ENCODE data around the gene ADAP1. TPM values are rescaled to one million over a fixed set of nuclear protein-coding genes. Genes with fewer than 3 reads are reported as not detected.

The ADAP1 gene
- total RNA-seq, 2 donors from 2014 or later = 4.2 to 7.7 TPM

DNA sequence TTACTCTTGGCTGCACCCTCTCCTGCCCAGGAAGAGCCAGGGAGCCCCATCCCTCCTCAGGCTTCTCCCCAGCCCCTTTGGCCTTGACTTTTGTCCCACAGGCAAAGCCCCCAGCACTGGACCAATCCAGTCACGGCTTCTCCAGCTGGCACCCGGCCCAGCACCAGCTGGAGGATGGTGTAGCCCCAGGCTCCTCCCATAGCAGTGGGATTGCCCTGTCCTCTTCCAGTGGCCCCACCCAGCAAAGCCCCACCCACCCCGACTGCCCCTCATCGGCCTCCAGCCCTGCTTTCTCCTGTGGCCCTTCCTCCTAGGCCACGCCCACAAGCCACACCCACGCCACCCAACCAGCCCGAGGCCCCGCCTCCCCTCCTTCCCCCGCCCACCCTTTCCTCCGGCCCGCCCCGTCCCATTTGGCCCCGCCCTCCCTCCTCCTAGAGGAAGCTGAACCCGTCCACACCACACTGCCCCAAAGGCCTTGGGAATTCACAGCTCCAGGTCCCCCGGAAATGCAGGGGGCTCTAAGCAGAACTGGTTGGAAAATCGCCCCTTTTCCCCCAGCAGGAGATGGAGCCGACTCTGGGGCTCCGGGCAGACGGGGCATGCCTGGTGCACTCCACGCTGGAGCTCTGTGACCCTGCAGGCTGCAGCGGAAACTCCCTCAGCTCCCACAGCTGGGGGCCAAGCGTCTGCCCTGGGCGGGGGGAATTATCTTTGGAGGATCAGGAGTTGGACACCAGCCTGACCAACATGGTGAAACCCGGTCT, 52.9 kb downstream of the ADAP1 start:
- Histone ChIP-seq H3K27me3 (no peaks in the 10 kb centered on the region), H3K36me3 (peaks cover 11% of the 10 kb centered on the region), H3K27ac (no peak overlapping the region), H3K4me1 (peaks cover 0 to 25% of the 10 kb centered on the region in 2 donors), H3K9me3 (no peaks in the 10 kb centered on the region), H3K4me3 (no peak overlapping the region)
- no peak for DNase-seq (ENCODE audit: low spot score)
- TF ChIP-seq, protein P1, sequence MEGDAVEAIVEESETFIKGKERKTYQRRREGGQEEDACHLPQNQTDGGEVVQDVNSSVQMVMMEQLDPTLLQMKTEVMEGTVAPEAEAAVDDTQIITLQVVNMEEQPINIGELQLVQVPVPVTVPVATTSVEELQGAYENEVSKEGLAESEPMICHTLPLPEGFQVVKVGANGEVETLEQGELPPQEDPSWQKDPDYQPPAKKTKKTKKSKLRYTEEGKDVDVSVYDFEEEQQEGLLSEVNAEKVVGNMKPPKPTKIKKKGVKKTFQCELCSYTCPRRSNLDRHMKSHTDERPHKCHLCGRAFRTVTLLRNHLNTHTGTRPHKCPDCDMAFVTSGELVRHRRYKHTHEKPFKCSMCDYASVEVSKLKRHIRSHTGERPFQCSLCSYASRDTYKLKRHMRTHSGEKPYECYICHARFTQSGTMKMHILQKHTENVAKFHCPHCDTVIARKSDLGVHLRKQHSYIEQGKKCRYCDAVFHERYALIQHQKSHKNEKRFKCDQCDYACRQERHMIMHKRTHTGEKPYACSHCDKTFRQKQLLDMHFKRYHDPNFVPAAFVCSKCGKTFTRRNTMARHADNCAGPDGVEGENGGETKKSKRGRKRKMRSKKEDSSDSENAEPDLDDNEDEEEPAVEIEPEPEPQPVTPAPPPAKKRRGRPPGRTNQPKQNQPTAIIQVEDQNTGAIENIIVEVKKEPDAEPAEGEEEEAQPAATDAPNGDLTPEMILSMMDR (IDR thresholded peaks at IDR 0.05) = no peak

DNA sequence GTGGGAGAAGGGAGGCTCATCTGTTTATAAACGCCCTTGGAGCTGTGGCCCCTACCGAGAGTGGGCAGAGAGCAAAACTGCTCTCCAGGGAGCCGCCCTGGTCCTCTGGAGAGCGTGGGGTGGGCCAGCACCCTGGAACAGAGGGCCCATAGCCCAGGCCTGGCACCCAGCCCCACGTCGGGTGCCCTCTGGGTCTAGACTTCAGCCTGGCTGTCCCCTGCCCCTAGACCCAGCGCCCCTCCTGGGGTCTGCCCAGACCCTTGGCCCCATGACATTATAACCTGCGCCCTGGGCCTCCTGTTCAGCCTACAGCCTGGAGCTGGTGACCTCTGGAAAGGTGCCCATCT, 53.5 kb downstream of the ADAP1 start:
- H3K27me3 ChIP-seq = no peaks in the 10 kb centered on the region
- no peak overlapping the region for H3K4me3 ChIP-seq
- peaks cover 17% of the 10 kb centered on the region for H3K36me3 ChIP-seq
- no peak overlapping the region for H3K27ac ChIP-seq
- peaks cover 0 to 25% of the 10 kb centered on the region in 2 donors for H3K4me1 ChIP-seq
- TF ChIP-seq, protein P1 (IDR thresholded peaks at IDR 0.05) = no peak
- no peaks in the 10 kb centered on the region for H3K9me3 ChIP-seq
- no peak for DNase-seq (ENCODE audit: low spot score)

DNA sequence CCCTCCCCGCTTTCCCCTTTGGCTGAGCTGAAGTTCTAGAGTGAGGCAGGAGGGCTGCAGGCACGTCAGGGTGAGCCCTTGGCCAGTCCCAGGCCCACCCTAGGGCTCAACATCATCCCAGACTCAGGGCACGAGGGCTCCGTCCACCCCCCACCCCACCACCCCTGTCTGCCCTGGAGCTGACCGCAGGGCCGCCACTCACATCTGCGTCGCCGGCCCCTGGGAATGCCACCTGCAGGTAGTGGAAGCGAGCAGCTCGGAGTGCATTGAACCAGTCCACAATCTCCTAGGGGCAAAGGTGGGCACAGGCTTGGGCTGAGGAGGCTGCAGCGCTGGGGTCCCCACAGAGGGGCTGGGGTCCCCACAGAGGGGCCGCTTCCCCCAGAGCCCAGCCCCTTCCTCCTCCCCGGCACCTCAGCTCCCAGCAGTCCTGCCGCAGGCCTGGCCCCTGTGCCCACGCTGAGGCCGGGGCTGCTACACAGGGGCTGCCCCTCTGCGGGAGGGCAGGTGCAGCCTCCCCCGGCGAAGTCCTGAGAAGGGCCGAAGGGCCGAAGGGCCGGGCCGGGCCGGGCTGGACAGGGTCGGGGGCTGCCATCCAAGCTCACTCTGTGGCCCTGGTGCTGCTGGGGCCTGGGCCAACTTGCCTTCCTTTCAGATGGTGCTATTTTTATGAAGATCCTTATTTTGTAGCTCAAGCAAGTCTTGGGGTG, 54.0 kb downstream of the ADAP1 start:
- H3K27me3 ChIP-seq = no peaks in the 10 kb centered on the region
- no peak overlapping the region for H3K4me3 ChIP-seq
- peaks cover 22% of the 10 kb centered on the region for H3K36me3 ChIP-seq
- H3K9me3 ChIP-seq = no peaks in the 10 kb centered on the region
- H3K4me1 ChIP-seq = peaks cover 0 to 25% of the 10 kb centered on the region in 2 donors
- DNase-seq (ENCODE audit: low spot score) = no peak
- no peak overlapping the region for H3K27ac ChIP-seq
- TF ChIP-seq, protein P1 (IDR thresholded peaks at IDR 0.05) = no peak

DNA sequence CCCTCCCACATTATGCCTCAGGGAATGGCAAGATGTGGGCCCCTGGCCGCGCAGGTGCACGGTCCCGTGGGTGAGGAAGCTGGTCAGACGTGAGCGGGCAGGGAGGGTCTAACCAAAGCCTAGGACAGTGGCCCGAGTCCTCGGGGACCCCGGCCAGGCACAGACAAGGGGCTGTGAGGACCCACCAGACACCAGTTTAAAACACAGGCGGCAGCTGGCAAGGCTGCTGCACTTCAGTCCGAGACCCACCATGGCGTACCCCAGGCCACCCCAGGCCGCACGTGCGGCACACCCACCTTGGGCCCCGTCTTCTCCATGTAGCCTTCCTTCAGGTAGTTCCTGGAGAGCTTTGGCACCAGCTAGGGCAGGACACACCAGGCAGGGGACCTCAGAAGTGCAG, 54.7 kb downstream of the ADAP1 start:
- peaks cover 0 to 25% of the 10 kb centered on the region in 2 donors for H3K4me1 ChIP-seq
- no peak overlapping the region for H3K27ac ChIP-seq
- TF ChIP-seq, protein P1 (IDR thresholded peaks at IDR 0.05) = no peak
- H3K27me3 ChIP-seq = no peaks in the 10 kb centered on the region
- H3K36me3 ChIP-seq = peaks cover 29% of the 10 kb centered on the region
- DNase-seq (ENCODE audit: low spot score) = no peak
- no peaks in the 10 kb centered on the region for H3K9me3 ChIP-seq
- H3K4me3 ChIP-seq = no peak overlapping the region

DNA sequence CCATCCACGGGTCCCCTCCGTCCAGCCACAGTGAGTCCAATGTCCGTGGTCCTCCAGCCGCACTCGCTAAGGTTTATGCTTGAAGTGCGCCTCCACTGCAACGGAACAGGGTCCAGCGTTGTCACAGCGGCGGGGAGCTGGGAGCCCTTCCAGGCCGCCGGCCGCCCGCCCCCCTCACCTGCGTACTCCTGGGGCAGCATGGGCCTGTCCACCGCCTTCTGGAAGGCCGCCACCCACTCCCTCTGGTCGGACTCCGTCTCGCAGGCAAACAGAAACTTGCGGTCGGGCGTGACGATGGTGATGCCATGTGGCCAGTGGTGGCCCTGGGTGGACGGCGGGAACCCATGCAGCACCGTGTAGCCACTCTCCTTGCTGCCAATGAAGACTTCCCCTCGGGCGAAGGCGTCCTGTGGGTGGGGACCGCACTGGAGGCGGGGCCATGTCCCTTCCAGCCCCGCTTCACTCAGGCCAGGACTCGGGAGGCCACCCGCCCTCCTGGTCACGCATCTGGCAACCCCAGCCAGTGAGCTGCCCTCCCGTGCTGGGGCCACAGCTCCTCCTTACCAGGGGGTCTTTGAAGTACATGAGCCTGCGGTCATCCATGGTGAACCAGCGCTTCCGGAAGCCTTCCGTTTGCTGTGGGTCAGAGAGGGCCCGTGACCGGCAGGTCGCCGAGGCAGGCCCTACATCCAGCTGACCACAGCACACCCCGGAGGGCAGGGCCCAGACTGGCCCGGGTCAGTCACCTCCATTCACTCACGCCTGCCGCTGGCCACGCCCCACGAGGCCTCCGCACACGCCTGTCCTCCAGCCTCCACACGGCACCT, 55.4 kb downstream of the ADAP1 start:
- H3K4me1 ChIP-seq = peaks cover 0 to 21% of the 10 kb centered on the region in 2 donors
- no peaks in the 10 kb centered on the region for H3K27me3 ChIP-seq
- H3K9me3 ChIP-seq = no peaks in the 10 kb centered on the region
- peaks cover 36% of the 10 kb centered on the region for H3K36me3 ChIP-seq
- H3K4me3 ChIP-seq = no peak overlapping the region
- H3K27ac ChIP-seq = no peak overlapping the region
- no peak for DNase-seq (ENCODE audit: low spot score)
- TF ChIP-seq, protein P1 (IDR thresholded peaks at IDR 0.05) = no peak

All from right atrium auricular region (tissue), 2 donors.